MM.1S (cell line): Measurements from ENCODE around the gene ARHGAP35.

ENCODE experiments used
- DNase-seq: peaks from one replicate; pipeline ENCODE4 v3.0.0-alpha.2; 2015
- H2AFZ ChIP-seq: fragments of 300-600 bp; sonication (generic); 2 replicates; pipeline ENCODE4 v1.6.0; 2016; ENCODE audit warnings: antibody characterized with exemption, low read length
- H3F3A ChIP-seq: fragments of 300-600 bp; sonication (generic); 2 replicates; pipeline ENCODE4 v1.6.1; 2016; ENCODE audit warnings: mild to moderate bottlenecking, antibody characterized with exemption, low read length, moderate library complexity, mixed read lengths; ENCODE audit not compliant: insufficient read depth
- H3K27ac ChIP-seq: fragments of 300-600 bp; sonication (generic); 2 replicates; pipeline ENCODE4 v1.5.1; 2016; ENCODE audit warnings: mild to moderate bottlenecking, low read length
- H3K27me3 ChIP-seq: fragments of 300-600 bp; sonication (generic); replicated peaks from 2 replicates; pipeline ENCODE4 v1.6.0; 2016; ENCODE audit warnings: low read length; ENCODE audit not compliant: insufficient read depth
- H3K36me3 ChIP-seq: fragments of 300-600 bp; sonication (generic); replicated peaks from 2 replicates; pipeline ENCODE4 v1.6.1; 2016; ENCODE audit warnings: mild to moderate bottlenecking, low read length, mixed read lengths; ENCODE audit not compliant: insufficient read depth
- H3K4me1 ChIP-seq: fragments of 300-600 bp; sonication (generic); 2 replicates; pipeline ENCODE4 v1.6.1; 2016; ENCODE audit warnings: low read length, mixed read lengths
- H3K4me2 ChIP-seq: fragments of 300-600 bp; sonication (generic); 2 replicates; pipeline ENCODE4 v1.6.0; 2016; ENCODE audit warnings: low read depth, low read length
- H3K4me3 ChIP-seq: fragments of 300-600 bp; sonication (generic); 2 replicates; pipeline ENCODE4 v1.5.1; 2016; ENCODE audit warnings: low read length, mixed read lengths
- H3K79me2 ChIP-seq: fragments of 300-600 bp; sonication (generic); 2 replicates; pipeline ENCODE4 v1.6.1; 2016; ENCODE audit warnings: mixed run types, low read length, mixed read lengths
- H3K9ac ChIP-seq: fragments of 300-600 bp; sonication (generic); 2 replicates; pipeline ENCODE4 v1.6.1; 2016; ENCODE audit warnings: low read length, mixed read lengths
- H3K9me2 ChIP-seq: fragments of 300-600 bp; sonication (generic); replicated peaks from 2 replicates; pipeline ENCODE4 v1.6.1; 2016; ENCODE audit warnings: mild to moderate bottlenecking, low read length, mixed read lengths; ENCODE audit not compliant: insufficient read depth
- H3K9me3 ChIP-seq: fragments of 300-600 bp; sonication (generic); replicated peaks from 2 replicates; pipeline ENCODE4 v1.6.1; 2016; ENCODE audit warnings: mild to moderate bottlenecking, low read length, mixed read lengths; ENCODE audit not compliant: insufficient read depth
- H4K20me1 ChIP-seq: fragments of 300-600 bp; sonication (generic); 2 replicates; pipeline ENCODE4 v1.6.1; 2016; ENCODE audit warnings: mild to moderate bottlenecking, low read length, moderate library complexity, mixed read lengths; ENCODE audit not compliant: insufficient read depth
- CTCF ChIP-seq: fragments of 300-600 bp; sonication (generic); IDR thresholded peaks from 2 replicates; pipeline ENCODE4 v1.5.1; 2016; ENCODE audit warnings: antibody characterized with exemption, low read length, mixed read lengths
- EZH2 ChIP-seq: fragments of 300-600 bp; sonication (generic); optimal IDR thresholded peaks from 2 replicates; pipeline ENCODE3; 2017; ENCODE audit warnings: low read depth, mild to moderate bottlenecking, antibody characterized with exemption, low read length, mixed read lengths
- EZH2phosphoT487 ChIP-seq: fragments of 300-600 bp; sonication (generic); IDR thresholded peaks from 2 replicates; pipeline ENCODE4 v1.6.1; 2018; ENCODE audit warnings: antibody characterized with exemption, low read length

Gene ARHGAP35

GRCh38 chr19:46859637-46860124 is 1.1 kb upstream of the ARHGAP35 start:
- Histone ChIP-seq H3K4me3 (peak overlapping the region; percentile 24), H3K36me3 (no peaks in the 10 kb centered on the region), H3K27me3 (no peaks in the 10 kb centered on the region), H3K27ac (peak overlapping the region; percentile 12; the same call in 1 of the 2 replicates), H3K79me2 (peaks cover 34% of the 10 kb centered on the region), H3K9ac (no peak overlapping the region), H3K4me2 (peak overlapping the region; percentile 38), H3K9me3 (no peaks in the 10 kb centered on the region), H3K9me2 (no peaks in the 10 kb centered on the region), H3F3A (peaks cover 6% of the 10 kb centered on the region; the same call in 1 of the 2 replicates), H4K20me1 (no peaks in the 10 kb centered on the region), H3K4me1 (peaks cover 18% of the 10 kb centered on the region), H2AFZ (peak overlapping the region; percentile 39)
- no peak for TF ChIP-seq CTCF
- TF ChIP-seq EZH2phosphoT487, result no peak
- no peak for TF ChIP-seq EZH2
- DNase-seq, result no peak

- DNase-seq, result peak; percentile 97
- Histone ChIP-seq H3K36me3 (no peaks in the 10 kb centered on the region), H3K9ac (peak overlapping the region; percentile 91), H3K27ac (peak overlapping the region; percentile 95), H3K27me3 (no peaks in the 10 kb centered on the region), H3K4me2 (peak overlapping the region; percentile 88), H3K4me1 (peaks cover 18% of the 10 kb centered on the region), H4K20me1 (no peaks in the 10 kb centered on the region), H3K9me2 (no peaks in the 10 kb centered on the region), H3K79me2 (peaks cover 40% of the 10 kb centered on the region), H3K9me3 (no peaks in the 10 kb centered on the region), H2AFZ (peak overlapping the region; percentile 96), H3K4me3 (peak overlapping the region; percentile 93), H3F3A (peaks cover 6% of the 10 kb centered on the region; the same call in 1 of the 2 replicates)
- TF ChIP-seq EZH2 (no peak), CTCF (no peak), EZH2phosphoT487 (no peak)
Measured at GRCh38 chr19:46860125-46860845, 512 bp upstream of the ARHGAP35 start.

- peaks cover 10% of the 10 kb centered on the region for H3K4me1 ChIP-seq
- no peak overlapping the region for H3K27ac ChIP-seq
- no peaks in the 10 kb centered on the region for H4K20me1 ChIP-seq
- H3K9me2 ChIP-seq, result no peaks in the 10 kb centered on the region
- no peaks in the 10 kb centered on the region for H3K9me3 ChIP-seq
- no peaks in the 10 kb centered on the region for H3K27me3 ChIP-seq
- H3K36me3 ChIP-seq, result no peaks in the 10 kb centered on the region
- peaks cover 6% of the 10 kb centered on the region; the same call in 1 of the 2 replicates for H3F3A ChIP-seq
- DNase-seq, result no peak
- H3K79me2 ChIP-seq, result peaks cover 55% of the 10 kb centered on the region
- H3K9ac ChIP-seq, result peak overlapping the region; percentile 47; the same call in 1 of the 2 replicates
- peak overlapping the region; percentile 91 for H3K4me2 ChIP-seq
- no peak for TF ChIP-seq EZH2
- TF ChIP-seq EZH2phosphoT487, result no peak
- no peak for TF ChIP-seq CTCF
- H3K4me3 ChIP-seq, result peak overlapping the region; percentile 74
- 0 out of 2 replicates have a peak overlapping the region, but pooled peaks have one; percentile 32 for H2AFZ ChIP-seq
Measured at GRCh38 chr19:46861691-46862502, 1.1 kb downstream of the ARHGAP35 start.
